ENCODE results near the gene CNDP2. TPM values are rescaled to one million over a fixed set of nuclear protein-coding genes. Genes with fewer than 3 reads are reported as not detected.

The CNDP2 gene
- polyA plus RNA-seq, 2 of the 4 experiments (the other 2 are of a cell fraction): 93.7 to 106 TPM

GRCh38 chr18:74478880-74479279 is 17.3 kb upstream of the CNDP2 start (continued):
- no peak for TF ChIP-seq ZFP36 (IDR thresholded peaks at IDR 0.05; ENCODE audit: borderline replicate concordance, partially characterized antibody)
- TF ChIP-seq REST (IDR thresholded peaks at IDR 0.05): no peak
- no peak for TF ChIP-seq RCOR1 (IDR thresholded peaks at IDR 0.05; ENCODE audit: low read depth, low read length)
- no peak for TF ChIP-seq TP53 (CRISPR knock-in tag; IDR thresholded peaks at IDR 0.05)
- TF ChIP-seq CBX8 (IDR thresholded peaks at IDR 0.05): no peak
- TF ChIP-seq FOSB (CRISPR knock-in tag; IDR thresholded peaks at IDR 0.05): no peak
- no peak for TF ChIP-seq NFE2L2 (conservative IDR thresholded peaks at IDR 0.05; ENCODE audit: low read length)

DNA sequence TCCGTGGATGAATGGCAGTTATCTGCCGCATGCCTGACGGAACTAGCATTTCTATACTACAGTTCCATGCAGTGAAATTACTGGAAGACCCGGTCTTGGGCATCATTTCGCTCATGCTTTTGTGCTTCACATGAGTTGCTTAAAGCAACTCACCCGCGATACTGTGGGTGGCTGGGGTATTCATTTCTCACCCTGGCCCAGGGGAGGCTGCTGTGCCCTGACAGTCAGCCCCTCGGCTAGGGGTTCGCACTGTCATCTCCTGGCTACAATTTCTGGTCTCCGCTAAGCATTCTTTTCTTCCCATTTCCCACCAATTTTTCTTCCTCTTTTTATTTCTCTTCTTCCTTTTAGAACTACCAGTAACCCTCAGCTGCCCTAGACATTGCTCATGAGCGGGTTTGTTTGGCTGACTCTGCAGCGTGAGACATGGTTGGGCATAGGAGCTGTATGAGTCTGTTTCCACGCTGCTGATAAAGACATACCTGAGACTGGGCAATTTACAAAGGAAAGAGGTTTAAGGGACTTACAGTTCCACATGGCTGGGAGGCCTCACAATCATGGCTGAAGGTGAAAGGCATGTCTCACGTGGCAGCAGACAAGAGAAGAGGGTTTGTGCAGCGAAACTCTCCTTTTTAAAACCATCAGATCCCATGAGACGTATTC is 16.5 kb upstream of the CNDP2 start:
- FAIRE-seq: no peak
- WGBS (ENCODE audit: missing lambda C conversion rate): 73% methylated on average over 16 of the region's 16 CpGs
- TF ChIP-seq JUN (IDR thresholded peaks at IDR 0.05) (no peak), NR3C1 (IDR thresholded peaks at IDR 0.05) (no peak), ZFP36 (IDR thresholded peaks at IDR 0.05; ENCODE audit: borderline replicate concordance, partially characterized antibody) (no peak), ESRRA (IDR thresholded peaks at IDR 0.05; ENCODE audit: borderline replicate concordance, low read length) (no peak), REST (IDR thresholded peaks at IDR 0.05) (no peak), KDM5A (IDR thresholded peaks at IDR 0.05) (no peak), ZNF302 (CRISPR knock-in tag; IDR thresholded peaks at IDR 0.05) (no peak), POLR2AphosphoS2 (conservative IDR thresholded peaks at IDR 0.05; ENCODE audit: low read length) (no peak), HOXA7 (CRISPR knock-in tag; IDR thresholded peaks at IDR 0.05) (no peak), ZC3H11A (IDR thresholded peaks at IDR 0.05) (no peak), CEBPB (IDR thresholded peaks at IDR 0.05) (no peak), SREBF2 (IDR thresholded peaks at IDR 0.05) (no peak), HOXB13 (CRISPR knock-in tag; IDR thresholded peaks at IDR 0.05; ENCODE audit: low read depth) (no peak), KDM1A (IDR thresholded peaks at IDR 0.05; ENCODE audit: low read depth) (no peak), TP53 (CRISPR knock-in tag; IDR thresholded peaks at IDR 0.05) (no peak)
- TF ChIP-seq, protein P1, sequence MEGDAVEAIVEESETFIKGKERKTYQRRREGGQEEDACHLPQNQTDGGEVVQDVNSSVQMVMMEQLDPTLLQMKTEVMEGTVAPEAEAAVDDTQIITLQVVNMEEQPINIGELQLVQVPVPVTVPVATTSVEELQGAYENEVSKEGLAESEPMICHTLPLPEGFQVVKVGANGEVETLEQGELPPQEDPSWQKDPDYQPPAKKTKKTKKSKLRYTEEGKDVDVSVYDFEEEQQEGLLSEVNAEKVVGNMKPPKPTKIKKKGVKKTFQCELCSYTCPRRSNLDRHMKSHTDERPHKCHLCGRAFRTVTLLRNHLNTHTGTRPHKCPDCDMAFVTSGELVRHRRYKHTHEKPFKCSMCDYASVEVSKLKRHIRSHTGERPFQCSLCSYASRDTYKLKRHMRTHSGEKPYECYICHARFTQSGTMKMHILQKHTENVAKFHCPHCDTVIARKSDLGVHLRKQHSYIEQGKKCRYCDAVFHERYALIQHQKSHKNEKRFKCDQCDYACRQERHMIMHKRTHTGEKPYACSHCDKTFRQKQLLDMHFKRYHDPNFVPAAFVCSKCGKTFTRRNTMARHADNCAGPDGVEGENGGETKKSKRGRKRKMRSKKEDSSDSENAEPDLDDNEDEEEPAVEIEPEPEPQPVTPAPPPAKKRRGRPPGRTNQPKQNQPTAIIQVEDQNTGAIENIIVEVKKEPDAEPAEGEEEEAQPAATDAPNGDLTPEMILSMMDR (IDR thresholded peaks at IDR 0.05): no peak
- TF ChIP-seq, protein P2, sequence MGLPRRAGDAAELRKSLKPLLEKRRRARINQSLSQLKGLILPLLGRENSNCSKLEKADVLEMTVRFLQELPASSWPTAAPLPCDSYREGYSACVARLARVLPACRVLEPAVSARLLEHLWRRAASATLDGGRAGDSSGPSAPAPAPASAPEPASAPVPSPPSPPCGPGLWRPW (IDR thresholded peaks at IDR 0.05): no peak
- no peak overlapping the region for H3K4me2 ChIP-seq
- H3K4me3 ChIP-seq: no peak overlapping the region
- no peak overlapping the region for H3K27ac ChIP-seq
- no peak for DNase-seq (ENCODE audit: low read depth in 1 of 2, low spot score in 1 of 2)
- ATAC-seq: no peak
- ChIA-PET POLR2A (no interaction called here), CTCF (no interaction called here)
- no peaks in the 10 kb centered on the region for H3K9me3 ChIP-seq
- H3K4me1 ChIP-seq: no peaks in the 10 kb centered on the region

All from A549 (cell line).